GM12801 (cell line): Measurements from ENCODE around the gene CAMK2G.

Experiments
- TF ChIP-seq, protein P1 (sequence below): IDR thresholded peaks from one replicate; pipeline ENCODE4 v1.5.1; 2011; ENCODE audit warnings: control low read depth; ENCODE audit not compliant: insufficient read length; ENCODE audit errors: extremely low read depth

The CAMK2G gene

DNA sequence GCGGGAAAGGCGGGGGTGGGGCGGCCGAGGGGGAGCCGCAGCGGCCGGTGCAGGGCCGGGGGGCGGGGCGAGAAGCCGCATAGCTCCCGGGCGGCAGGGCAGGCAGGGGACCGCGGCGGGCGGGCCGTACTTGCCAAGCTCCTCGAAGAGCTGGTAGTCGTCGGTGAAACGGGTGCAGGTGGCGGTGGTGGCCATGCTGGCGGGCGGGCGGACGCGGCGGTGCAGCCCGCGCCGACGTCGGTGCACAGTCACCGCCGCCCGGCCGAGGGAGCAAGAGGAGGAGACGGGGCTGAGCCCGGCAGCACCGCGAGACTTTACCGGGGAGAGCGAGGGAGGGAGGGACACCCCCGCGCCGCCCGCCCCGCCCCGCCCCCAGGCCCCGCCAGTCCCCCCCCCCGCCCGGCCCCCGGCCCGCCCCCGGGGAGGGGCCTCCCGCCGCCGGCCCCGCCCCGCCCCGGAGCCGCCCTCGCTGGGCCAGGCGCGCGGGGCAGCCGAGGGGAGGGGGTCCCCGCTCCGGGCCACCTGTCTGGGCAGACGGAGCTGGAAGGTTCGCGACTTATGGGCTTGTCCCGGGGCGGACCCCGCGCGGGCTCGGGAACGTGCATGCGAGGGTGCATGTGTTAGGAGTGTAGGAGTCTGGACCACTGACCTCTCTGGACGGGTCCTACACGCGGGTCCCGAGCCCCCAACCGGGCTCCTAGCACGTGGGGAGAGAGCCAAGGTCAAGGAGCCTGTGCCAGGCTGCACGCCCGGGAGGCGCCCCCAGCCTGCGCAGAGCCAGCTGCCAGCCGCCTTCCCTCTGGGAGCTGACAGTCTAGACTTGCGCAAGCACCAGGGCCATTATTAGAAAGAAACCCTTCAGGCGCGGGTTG is at the start of gene CAMK2G:
TSS of gene CAMK2G (minus strand) at position 289 of the 872 bp plus-strand sequence. CDS start at position 195, 94 bp downstream.
- TF ChIP-seq, protein P1, sequence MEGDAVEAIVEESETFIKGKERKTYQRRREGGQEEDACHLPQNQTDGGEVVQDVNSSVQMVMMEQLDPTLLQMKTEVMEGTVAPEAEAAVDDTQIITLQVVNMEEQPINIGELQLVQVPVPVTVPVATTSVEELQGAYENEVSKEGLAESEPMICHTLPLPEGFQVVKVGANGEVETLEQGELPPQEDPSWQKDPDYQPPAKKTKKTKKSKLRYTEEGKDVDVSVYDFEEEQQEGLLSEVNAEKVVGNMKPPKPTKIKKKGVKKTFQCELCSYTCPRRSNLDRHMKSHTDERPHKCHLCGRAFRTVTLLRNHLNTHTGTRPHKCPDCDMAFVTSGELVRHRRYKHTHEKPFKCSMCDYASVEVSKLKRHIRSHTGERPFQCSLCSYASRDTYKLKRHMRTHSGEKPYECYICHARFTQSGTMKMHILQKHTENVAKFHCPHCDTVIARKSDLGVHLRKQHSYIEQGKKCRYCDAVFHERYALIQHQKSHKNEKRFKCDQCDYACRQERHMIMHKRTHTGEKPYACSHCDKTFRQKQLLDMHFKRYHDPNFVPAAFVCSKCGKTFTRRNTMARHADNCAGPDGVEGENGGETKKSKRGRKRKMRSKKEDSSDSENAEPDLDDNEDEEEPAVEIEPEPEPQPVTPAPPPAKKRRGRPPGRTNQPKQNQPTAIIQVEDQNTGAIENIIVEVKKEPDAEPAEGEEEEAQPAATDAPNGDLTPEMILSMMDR: no peak

DNA sequence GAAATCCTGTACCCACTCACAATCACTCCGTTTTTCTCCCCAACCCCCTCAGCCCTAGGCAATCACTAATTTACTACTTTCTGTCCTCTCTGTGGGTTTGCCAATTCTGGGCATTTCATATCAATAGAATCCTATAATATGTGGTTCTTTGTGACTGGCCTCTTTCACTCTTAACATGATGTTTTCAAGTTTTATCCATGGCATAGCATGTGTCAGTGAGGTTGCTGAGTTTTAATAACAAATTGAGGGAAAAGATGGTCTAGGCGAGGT is 48.4 kb upstream of the CAMK2G start:
- TF ChIP-seq, protein P1: no peak

DNA sequence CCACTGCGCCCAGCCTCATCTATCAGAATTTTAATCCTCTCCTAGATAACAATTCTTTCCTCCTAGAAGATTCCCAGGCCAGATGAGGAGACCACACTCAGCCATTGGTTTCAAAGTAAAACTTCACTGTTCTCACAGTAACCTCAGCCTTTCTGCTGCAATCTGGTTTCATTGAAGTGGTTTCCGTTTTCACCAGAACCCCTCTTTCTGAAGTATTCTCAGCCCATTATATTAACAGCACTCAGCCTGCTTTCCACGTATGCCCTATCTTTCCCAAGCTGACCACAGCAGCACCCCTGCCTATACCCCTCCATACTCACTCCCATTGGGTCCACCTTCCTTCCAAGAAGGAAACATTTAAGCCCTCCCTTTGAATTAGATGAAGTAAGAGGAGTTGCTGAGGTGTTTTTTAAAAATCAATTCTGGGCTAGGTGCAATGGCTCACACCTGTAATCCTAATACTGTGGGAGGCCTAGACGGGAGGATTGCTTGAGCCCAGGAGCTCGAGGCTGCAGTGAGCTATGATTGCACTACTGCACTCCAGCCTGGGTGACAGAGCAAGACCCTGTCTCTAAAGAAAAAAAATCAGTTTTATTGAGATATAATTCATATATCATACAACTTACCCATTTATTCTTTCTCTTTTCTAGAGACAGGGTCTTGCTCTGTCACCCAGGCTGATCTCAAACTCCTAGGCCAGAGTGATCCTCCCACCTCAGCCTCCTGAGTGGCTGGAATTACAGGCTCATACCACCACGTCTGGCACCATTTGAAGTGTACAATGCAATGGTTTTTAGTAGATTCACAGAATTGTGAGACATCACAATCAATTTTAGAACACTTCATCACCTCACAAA is 47.9 kb upstream of the CAMK2G start:
- TF ChIP-seq, protein P1: no peak

DNA sequence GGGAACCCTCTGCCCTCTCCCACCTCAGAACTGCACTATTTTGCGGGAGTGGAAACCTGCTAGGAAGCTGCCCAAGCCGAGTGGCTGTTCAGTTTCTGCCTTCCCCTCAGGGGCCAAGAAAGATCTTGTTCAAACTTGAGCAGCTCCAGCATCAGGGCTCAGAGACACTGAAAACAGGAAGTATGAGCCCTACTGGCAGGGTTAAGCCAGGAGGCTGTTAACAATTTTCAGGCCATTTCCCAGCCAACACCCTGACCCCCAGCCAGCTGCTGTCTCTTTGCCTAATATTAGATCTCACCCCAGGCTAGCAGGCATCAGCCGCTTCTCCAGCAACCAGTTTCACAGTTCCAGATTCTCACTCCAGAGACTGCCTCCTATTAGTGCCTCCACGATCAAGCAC is 45.7 kb upstream of the CAMK2G start:
- TF ChIP-seq, protein P1: no peak

DNA sequence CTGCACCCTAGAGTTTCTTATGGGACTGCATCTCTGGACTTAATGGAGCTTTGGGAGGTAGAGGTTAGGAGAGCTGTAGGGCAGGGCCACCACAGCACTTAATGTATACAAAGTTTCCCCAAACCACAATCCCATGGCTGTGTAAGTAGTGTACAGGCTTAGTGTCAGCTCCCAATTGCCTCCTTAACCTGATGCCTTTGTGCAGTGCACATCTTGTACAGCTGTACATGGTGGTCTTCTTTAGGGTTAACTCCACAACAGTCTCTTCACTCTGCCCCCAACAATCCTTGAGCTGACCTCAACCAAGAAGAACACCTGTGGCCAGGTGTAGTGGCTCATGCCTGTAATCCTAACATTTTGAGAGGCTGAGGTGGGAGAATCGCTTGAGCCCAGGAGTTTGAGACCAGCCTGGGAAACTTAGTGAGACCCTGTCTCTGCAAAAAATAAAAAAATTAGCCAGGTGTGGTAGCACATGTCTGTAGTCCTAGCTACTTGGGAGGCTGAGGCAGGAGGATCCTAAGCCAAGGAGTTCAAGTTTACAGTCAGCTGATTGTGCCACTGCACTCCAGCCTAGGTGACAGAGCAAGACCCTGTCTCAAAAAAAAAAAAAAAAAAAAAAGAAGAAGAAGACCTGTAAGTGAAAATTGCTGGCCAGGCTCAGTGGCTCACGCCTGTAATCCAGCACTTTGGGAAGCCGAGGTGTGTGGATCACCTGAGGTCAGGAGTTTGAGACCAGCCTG is 43.4 kb upstream of the CAMK2G start:
- TF ChIP-seq, protein P1: no peak

DNA sequence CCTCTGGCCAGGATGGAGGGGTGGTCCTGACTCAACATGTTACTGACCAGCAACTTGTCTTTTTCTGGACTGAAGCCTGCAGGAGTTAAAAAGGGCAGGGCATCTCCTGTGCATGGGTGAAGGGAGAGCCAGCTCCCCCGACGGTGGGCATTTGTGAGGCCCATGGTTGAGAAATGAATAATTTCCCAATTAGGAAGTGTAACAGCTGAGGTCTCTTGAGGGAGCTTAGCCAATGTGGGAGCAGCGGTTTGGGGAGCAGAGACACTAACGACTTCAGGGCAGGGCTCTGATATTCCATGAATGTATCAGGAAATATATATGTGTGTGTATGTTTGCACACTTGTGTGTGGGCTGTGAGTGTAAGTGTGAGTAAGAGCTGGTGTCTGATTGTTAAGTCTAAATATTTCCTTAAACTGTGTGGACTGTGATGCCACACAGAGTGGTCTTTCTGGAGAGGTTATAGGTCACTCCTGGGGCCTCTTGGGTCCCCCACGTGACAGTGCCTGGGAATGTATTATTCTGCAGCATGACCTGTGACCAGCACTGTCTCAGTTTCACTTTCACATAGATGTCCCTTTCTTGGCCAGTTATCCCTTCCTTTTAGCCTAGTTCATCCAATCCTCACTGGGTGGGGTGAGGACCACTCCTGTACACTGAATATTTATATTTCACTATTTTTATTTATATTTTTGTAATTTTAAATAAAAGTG is 42.6 kb upstream of the CAMK2G start:
- TF ChIP-seq, protein P1: no peak
